HG02970 (cell line): Measurements from ENCODE around the gene UBE2L6.

Experiments used
- ATAC-seq: cut with Tn5 transposase; IDR thresholded peaks from one replicate; pipeline ENCODE4 v1.9.1; 2021; ENCODE audit warnings: mild to moderate bottlenecking, moderate library complexity, moderate number of reproducible peaks; ENCODE audit not compliant: unreplicated experiment, low FRiP score

The UBE2L6 gene

GRCh38 chr11:57567515-57568329 is at the start of gene UBE2L6:
TSS of gene UBE2L6 (minus strand) at chr11:57567672. CDS start at chr11:57567611, 61 bp downstream.
- peak; percentile 57 for ATAC-seq

- ATAC-seq = no peak
Observed at GRCh38 chr11:57616595-57616994, 49.1 kb upstream of the UBE2L6 start.

- ATAC-seq = no peak
Observed at GRCh38 chr11:57615308-57615707, 47.8 kb upstream of the UBE2L6 start.

GRCh38 chr11:57614234-57614772 is 46.8 kb upstream of the UBE2L6 start:
- ATAC-seq = no peak

- ATAC-seq = no peak
Observed at GRCh38 chr11:57610170-57610569, 42.7 kb upstream of the UBE2L6 start.

- ATAC-seq = no peak
Observed at GRCh38 chr11:57605028-57605420, 37.6 kb upstream of the UBE2L6 start.

- ATAC-seq = no peak
Observed at GRCh38 chr11:57604296-57605027, 37.0 kb upstream of the UBE2L6 start.

GRCh38 chr11:57601297-57601696 is 33.8 kb upstream of the UBE2L6 start:
- no peak for ATAC-seq

- ATAC-seq = no peak
Observed at GRCh38 chr11:57599381-57599780, 31.9 kb upstream of the UBE2L6 start.

- ATAC-seq = no peak
Observed at GRCh38 chr11:57598831-57599155, 31.3 kb upstream of the UBE2L6 start.

GRCh38 chr11:57597916-57598830 is 30.7 kb upstream of the UBE2L6 start:
- ATAC-seq = no peak

- ATAC-seq = no peak
Observed at GRCh38 chr11:57597461-57597915, 30.0 kb upstream of the UBE2L6 start, which contains the start of gene SERPING1. TSS of gene SERPING1 (plus strand) at chr11:57597685. CDS start at chr11:57598271, 586 bp downstream.

GRCh38 chr11:57596266-57596885 is 28.9 kb upstream of the UBE2L6 start:
- ATAC-seq = no peak

- no peak for ATAC-seq
Observed at GRCh38 chr11:57588046-57588710, 20.7 kb upstream of the UBE2L6 start.

GRCh38 chr11:57586711-57587245 is 19.3 kb upstream of the UBE2L6 start:
- ATAC-seq = no peak

- ATAC-seq = no peak
Observed at GRCh38 chr11:57585301-57585700, 17.8 kb upstream of the UBE2L6 start.

- ATAC-seq = no peak
Observed at GRCh38 chr11:57584341-57584740, 16.9 kb upstream of the UBE2L6 start.

GRCh38 chr11:57574061-57574460 is 6.6 kb upstream of the UBE2L6 start:
- no peak for ATAC-seq

GRCh38 chr11:57571606-57572005 is 4.1 kb upstream of the UBE2L6 start:
- ATAC-seq = no peak
